Neural crest cell (in vitro differentiated cells): ENCODE results near the gene GNGT2. TPM values are rescaled to one million over a fixed set of nuclear protein-coding genes. Genes with fewer than 3 reads are reported as not detected.

Experiments used
- DNase-seq: peaks from one replicate; pipeline ENCODE4 v3.0.0; 2021; ENCODE audit warnings: low read depth, mixed read lengths, low spot score
- H3K27ac Mint-ChIP-seq: one replicate; pipeline ENCODE4 v1.8.0; 2021; ENCODE audit warnings: mild to moderate bottlenecking, mixed read lengths; ENCODE audit not compliant: unreplicated experiment
- H3K27me3 Mint-ChIP-seq: 2 replicates; pipeline ENCODE4 v1.8.0; 2021; ENCODE audit warnings: low read depth, mild to moderate bottlenecking, mixed read lengths
- H3K36me3 Mint-ChIP-seq: 2 replicates; pipeline ENCODE4 v1.8.0; 2021; ENCODE audit warnings: low read depth, mild to moderate bottlenecking, mixed read lengths
- H3K4me1 Mint-ChIP-seq: 2 replicates; pipeline ENCODE4 v1.8.0; 2021; ENCODE audit warnings: mixed read lengths
- H3K4me3 Mint-ChIP-seq: one replicate; pipeline ENCODE4 v1.8.0; 2021; ENCODE audit warnings: mild to moderate bottlenecking, mixed read lengths
- H3K9me3 Mint-ChIP-seq: 2 replicates; pipeline ENCODE4 v1.8.0; 2021; ENCODE audit warnings: mixed read lengths
- CTCF ChIP-seq: fragments of 200-600 bp; sonication (generic); conservative IDR thresholded peaks from 2 replicates; pipeline ENCODE4 v1.5.0; 2021; ENCODE audit warnings: antibody characterized with exemption, mild to moderate bottlenecking
- total RNA-seq: library from RNA; stranded (reverse); gene quantifications from 2 replicates; pipeline ENCODE4 v1.2.1, GENCODE V29; 2021

The GNGT2 gene
- total RNA-seq, 1 donor from 2014 or later: not detected

- Mint-ChIP-seq H3K4me1 (peaks cover 32% of the 10 kb centered on the region), H3K36me3 (peaks cover 2% of the 10 kb centered on the region), H3K4me3 (peak overlapping the region; percentile 98), H3K9me3 (no peaks in the 10 kb centered on the region), H3K27ac (no peak overlapping the region), H3K27me3 (peaks cover 29% of the 10 kb centered on the region)
- DNase-seq: no peak
- no peak for TF ChIP-seq CTCF
Observed at GRCh38 chr17:49194297-49194607, 16.1 kb downstream of the GNGT2 start.

- Mint-ChIP-seq H3K9me3 (no peaks in the 10 kb centered on the region), H3K27me3 (peaks cover 29% of the 10 kb centered on the region)
- DNase-seq: peak; percentile 21
Observed at GRCh38 chr17:49193513-49194296, 16.7 kb downstream of the GNGT2 start.

GRCh38 chr17:49191917-49192741, 18.2 kb downstream of the GNGT2 start:
- H3K9me3 Mint-ChIP-seq: no peaks in the 10 kb centered on the region
- H3K4me1 Mint-ChIP-seq: peaks cover 32% of the 10 kb centered on the region
- H3K36me3 Mint-ChIP-seq: peaks cover 2% of the 10 kb centered on the region
- peaks cover 29% of the 10 kb centered on the region for H3K27me3 Mint-ChIP-seq
- peak; percentile 99 for DNase-seq
- peak; percentile 50 for TF ChIP-seq CTCF
- H3K27ac Mint-ChIP-seq: peak overlapping the region; percentile 93
- H3K4me3 Mint-ChIP-seq: peak overlapping the region; percentile 98

More at GRCh38 chr17:49193513-49194296, 16.7 kb downstream of the GNGT2 start:
- Mint-ChIP-seq H3K27ac (peak overlapping the region; percentile 95), H3K4me1 (peaks cover 32% of the 10 kb centered on the region), H3K36me3 (peaks cover 2% of the 10 kb centered on the region), H3K4me3 (peak overlapping the region; percentile 98)
- TF ChIP-seq CTCF: peak; percentile 4

GRCh38 chr17:49191409-49191916, 18.9 kb downstream of the GNGT2 start:
- H3K4me1 Mint-ChIP-seq: peaks cover 32% of the 10 kb centered on the region
- peak overlapping the region; percentile 93 for H3K27ac Mint-ChIP-seq
- no peaks in the 10 kb centered on the region for H3K9me3 Mint-ChIP-seq
- H3K4me3 Mint-ChIP-seq: peak overlapping the region; percentile 98
- H3K27me3 Mint-ChIP-seq: peaks cover 29% of the 10 kb centered on the region
- no peak for TF ChIP-seq CTCF
- peaks cover 2% of the 10 kb centered on the region for H3K36me3 Mint-ChIP-seq
- DNase-seq: no peak

GRCh38 chr17:49190932-49191331, 19.4 kb downstream of the GNGT2 start:
- peaks cover 4% of the 10 kb centered on the region for H3K9me3 Mint-ChIP-seq
- no peak overlapping the region for H3K27ac Mint-ChIP-seq
- peak overlapping the region; percentile 70 for H3K4me3 Mint-ChIP-seq
- no peak for DNase-seq
- peaks cover 29% of the 10 kb centered on the region for H3K27me3 Mint-ChIP-seq
- H3K36me3 Mint-ChIP-seq: peaks cover 5% of the 10 kb centered on the region
- no peak for TF ChIP-seq CTCF
- H3K4me1 Mint-ChIP-seq: peaks cover 32% of the 10 kb centered on the region
